OCI-LY3 (cell line): ENCODE results near the gene ZNF91.
"Not testable (repeated sequence)": the region's sequence is repeated elsewhere in the genome, so short reads cannot be mapped to it uniquely, and the experiment has no call there.

Experiments used
- H2AFZ ChIP-seq: fragments of 200-600, 300-600 bp; shearing (Covaris generic); 2 replicates; pipeline ENCODE4 v1.6.0; 2014; ENCODE audit warnings: antibody characterized with exemption, low read depth, low read length
- H3K27ac ChIP-seq: fragments of 200-600, 300-600 bp; sonication (generic); 2 replicates; pipeline ENCODE4 v1.5.1; 2014; ENCODE audit warnings: mild to moderate bottlenecking, low read length, moderate library complexity, mixed read lengths
- H3K27me3 ChIP-seq: fragments of 200-600, 300-600 bp; sonication (generic); 2 replicates; pipeline ENCODE4 v1.6.1; 2014; ENCODE audit warnings: low read depth, low read length, mixed read lengths
- H3K36me3 ChIP-seq: fragments of 200-600, 300-600 bp; sonication (generic); replicated peaks from 2 replicates; pipeline ENCODE3; 2014; ENCODE audit warnings: low read depth, low read length, mixed read lengths
- H3K4me1 ChIP-seq: fragments of 300-600, 200-600 bp; sonication (generic); 2 replicates; pipeline ENCODE4 v1.6.1; 2014; ENCODE audit warnings: low read length, mixed read lengths
- H3K4me2 ChIP-seq: fragments of 200-600, 300-600 bp; sonication (generic); 2 replicates; pipeline ENCODE4 v1.6.1; 2014; ENCODE audit warnings: low read length, mixed read lengths
- H3K4me3 ChIP-seq: fragments of 300-600, 200-600 bp; sonication (generic); 2 replicates; pipeline ENCODE4 v1.5.1; 2014; ENCODE audit warnings: antibody characterized with exemption, mild to moderate bottlenecking, low read length, moderate library complexity
- H3K79me2 ChIP-seq: fragments of 300-600, 200-600 bp; shearing (Covaris generic); 2 replicates; pipeline ENCODE4 v1.6.1; 2014; ENCODE audit warnings: mild to moderate bottlenecking, low read length, mixed read lengths
- H3K9ac ChIP-seq: fragments of 300-600, 200-600 bp; shearing (Covaris generic); 2 replicates; pipeline ENCODE4 v1.6.0; 2014; ENCODE audit warnings: mild to moderate bottlenecking, low read length, moderate library complexity
- H3K9me3 ChIP-seq: fragments of 200-600, 300-600 bp; shearing (Covaris generic); 2 replicates; pipeline ENCODE4 v1.6.1; 2014; ENCODE audit warnings: low read length, mixed read lengths; ENCODE audit not compliant: insufficient read depth
- H4K20me1 ChIP-seq: fragments of 200-600, 300-600 bp; sonication (generic); 2 replicates; pipeline ENCODE4 v1.6.1; 2016; ENCODE audit warnings: low read length, mixed read lengths; ENCODE audit not compliant: insufficient read depth
- CTCF ChIP-seq: fragments of 200-600, 300-600 bp; sonication (generic); IDR thresholded peaks from 2 replicates; pipeline ENCODE4 v1.5.1; 2014; ENCODE audit warnings: antibody characterized with exemption, low read length, low read depth
- EZH2phosphoT487 ChIP-seq: fragments of 200-600 bp; shearing (Covaris generic); IDR thresholded peaks from 2 replicates; pipeline ENCODE4 v1.6.1; 2018; ENCODE audit warnings: antibody characterized with exemption, mixed run types, low read depth

Gene ZNF91

GRCh38 chr19:23437901-23438300 lies 42.6 kb upstream of the ZNF91 start:
- no peaks in the 10 kb centered on the region for H3K36me3 ChIP-seq
- H4K20me1 ChIP-seq, result no peaks in the 10 kb centered on the region
- no peak overlapping the region for H3K27ac ChIP-seq
- no peaks in the 10 kb centered on the region; the same call in 1 of the 2 replicates for H3K9me3 ChIP-seq
- no peaks in the 10 kb centered on the region for H3K27me3 ChIP-seq
- no peaks in the 10 kb centered on the region for H3K79me2 ChIP-seq
- H3K4me3 ChIP-seq, result no peak overlapping the region
- no peak overlapping the region for H3K4me2 ChIP-seq
- TF ChIP-seq CTCF, result no peak
- TF ChIP-seq EZH2phosphoT487, result no peak
- no peak overlapping the region for H2AFZ ChIP-seq
- no peaks in the 10 kb centered on the region for H3K4me1 ChIP-seq
- H3K9ac ChIP-seq, result no peak overlapping the region

- Histone ChIP-seq H3K79me2 (no peaks in the 10 kb centered on the region), H3K4me1 (no peaks in the 10 kb centered on the region), H3K9ac (no peak overlapping the region), H3K4me2 (no peak overlapping the region), H2AFZ (no peak overlapping the region), H3K27ac (no peak overlapping the region), H4K20me1 (no peaks in the 10 kb centered on the region), H3K4me3 (no peak overlapping the region), H3K36me3 (no peaks in the 10 kb centered on the region), H3K27me3 (no peaks in the 10 kb centered on the region), H3K9me3 (no peaks in the 10 kb centered on the region; the same call in 1 of the 2 replicates)
- no peak for TF ChIP-seq EZH2phosphoT487
- TF ChIP-seq CTCF, result peak; percentile 25
These were observed 41.7 kb upstream of the ZNF91 start for GRCh38 chr19:23436944-23437343.

GRCh38 chr19:23436318-23436717 lies 41.0 kb upstream of the ZNF91 start:
- TF ChIP-seq CTCF, result peak; percentile 31
- TF ChIP-seq EZH2phosphoT487, result no peak
- H3K9ac ChIP-seq, result no peak overlapping the region

GRCh38 chr19:23420824-23421223 lies 25.6 kb upstream of the ZNF91 start:
- Histone ChIP-seq H3K27me3 (no peaks in the 10 kb centered on the region), H3K4me2 (no peak overlapping the region), H3K36me3 (no peaks in the 10 kb centered on the region), H2AFZ (no peak overlapping the region), H3K4me1 (no peaks in the 10 kb centered on the region), H3K4me3 (no peak overlapping the region), H3K9me3 (no peaks in the 10 kb centered on the region; the same call in 1 of the 2 replicates), H4K20me1 (no peaks in the 10 kb centered on the region), H3K9ac (no peak overlapping the region), H3K79me2 (no peaks in the 10 kb centered on the region), H3K27ac (no peak overlapping the region)
- TF ChIP-seq CTCF (no peak), EZH2phosphoT487 (no peak)

More at GRCh38 chr19:23436318-23436717, 41.0 kb upstream of the ZNF91 start:
- Histone ChIP-seq H3K4me3 (no peak overlapping the region), H3K27ac (no peak overlapping the region), H3K4me1 (no peaks in the 10 kb centered on the region), H3K9me3 (no peaks in the 10 kb centered on the region; the same call in 1 of the 2 replicates), H3K79me2 (no peaks in the 10 kb centered on the region), H4K20me1 (no peaks in the 10 kb centered on the region), H3K36me3 (no peaks in the 10 kb centered on the region), H2AFZ (no peak overlapping the region), H3K4me2 (no peak overlapping the region), H3K27me3 (no peaks in the 10 kb centered on the region)

- not testable (repeated sequence) for H3K4me2 ChIP-seq, H3K9ac ChIP-seq, H3K27ac ChIP-seq, H2AFZ ChIP-seq, H3K4me3 ChIP-seq, H3K9me3 ChIP-seq, H3K4me1 ChIP-seq, H3K36me3 ChIP-seq, H3K27me3 ChIP-seq, H3K79me2 ChIP-seq, H4K20me1 ChIP-seq
These were observed 24.0 kb upstream of the ZNF91 start for GRCh38 chr19:23419261-23419660.
